Tibial nerve (tissue), 4 donors: Measurements from ENCODE around the gene PRRT1B. TPM values are rescaled to one million over a fixed set of nuclear protein-coding genes. Genes with fewer than 3 reads are reported as not detected.

Experiments
- DNase-seq, 2 donors: peaks; one replicate each; pipeline ENCODE4 v3.0.0-alpha.2; 2019; ENCODE audit warnings: low spot score in 2 of 2
- H3K27ac ChIP-seq, 4 donors: fragments of 200-600 bp; sonication (generic) in 3 of 4; one replicate each; pipeline ENCODE4 v1.5.1; 2017 to 2019; ENCODE audit warnings: mild to moderate bottlenecking in 1 of 4
- H3K27me3 ChIP-seq, 2 donors: fragments of 200-600 bp; sonication (generic) in 1 of 2; one replicate each; pipeline versions ENCODE4 v1.5.1 to v1.6.0; 2017 to 2019
- H3K36me3 ChIP-seq, 3 donors: fragments of 200-600 bp; sonication (generic); one replicate each; pipeline ENCODE4 v1.5.1; 2018 to 2019
- H3K4me1 ChIP-seq, 4 donors: fragments of 200-600 bp; sonication (generic) in 3 of 4; one replicate each; pipeline ENCODE4 v1.5.1; 2017 to 2019
- H3K4me3 ChIP-seq, 4 donors: fragments of 200-600 bp; sonication (generic) in 3 of 4; one replicate each; pipeline ENCODE4 v1.5.1; 2017 to 2019; ENCODE audit warnings: mild to moderate bottlenecking in 1 of 4, moderate library complexity in 1 of 4
- H3K9me3 ChIP-seq, 4 donors: fragments of 200-600 bp; sonication (generic) in 3 of 4; one replicate each; pipeline ENCODE4 v1.5.1; 2017 to 2019
- CTCF ChIP-seq, 5 experiments: fragments of 200-600 bp in 3 of 5; fragments of 450-650 bp in 2 of 5; sonication (generic) in 3 of 5; IDR thresholded peaks; one replicate each; pipeline ENCODE4 v1.5.1; 2016 to 2019; ENCODE audit warnings: antibody characterized with exemption in 5 of 5, mild to moderate bottlenecking in 3 of 5, moderate library complexity in 2 of 5
- EP300 ChIP-seq, 2 donors: sonication (generic); formaldehyde crosslinking; IDR thresholded peaks; one replicate each; pipeline ENCODE4 v1.6.1; 2017; ENCODE audit warnings: antibody characterized with exemption in 2 of 2, mild to moderate bottlenecking in 1 of 2
- POLR2A ChIP-seq, 2 donors: fragments of 450-650 bp; IDR thresholded peaks; one replicate each; pipeline ENCODE4 v1.6.1; 2017; ENCODE audit warnings: antibody characterized with exemption in 2 of 2, mild to moderate bottlenecking in 2 of 2, moderate library complexity in 2 of 2
- WGBS, 2 donors: methylation state at CpG; one replicate each; pipeline ENCODE4 v1.1.5; 2018; 5-methylcytosine and 5-hydroxymethylcytosine counted together
- total RNA-seq, 4 donors: library from RNA; depleted of rRNA; stranded (reverse); fragments of >200 nt; gene quantifications; one replicate each; pipeline ENCODE4 v1.1.0, GENCODE V29; 2016

PRRT1B gene
- total RNA-seq, 4 donors from 2014 or later: not detected

- Histone ChIP-seq H3K4me3 (no peak overlapping the region), H3K4me1 (peaks cover 4 to 36% (median 31%) of the 10 kb centered on the region in 4 donors), H3K27me3 (no peaks in the 10 kb centered on the region), H3K36me3 (peaks cover 4 to 54% (median 17%) of the 10 kb centered on the region in 3 donors), H3K27ac (no peak overlapping the region), H3K9me3 (no peaks in the 10 kb centered on the region)
- TF ChIP-seq CTCF (IDR thresholded peaks at IDR 0.05) (no peak), POLR2A (IDR thresholded peaks at IDR 0.05) (no peak), EP300 (IDR thresholded peaks at IDR 0.05) (no peak)
- DNase-seq: no peak
- 82 to 85% methylated on average over 9 of the region's 9 CpGs for WGBS, 2 donors
Measured at GRCh38 chr9:131605770-131606590, 60.7 kb downstream of the PRRT1B start.

GRCh38 chr9:131606896-131607567 is 61.7 kb downstream of the PRRT1B start:
- no peak overlapping the region for H3K4me3 ChIP-seq
- H3K9me3 ChIP-seq: no peaks in the 10 kb centered on the region
- 89 to 92% methylated on average over 13 of the region's 13 CpGs for WGBS, 2 donors
- H3K4me1 ChIP-seq: peaks cover 4 to 40% (median 32%) of the 10 kb centered on the region in 4 donors
- no peak overlapping the region for H3K27ac ChIP-seq
- peaks cover 2 to 46% (median 8%) of the 10 kb centered on the region in 3 donors for H3K36me3 ChIP-seq
- DNase-seq: no peak
- TF ChIP-seq EP300 (IDR thresholded peaks at IDR 0.05) (no peak), POLR2A (IDR thresholded peaks at IDR 0.05) (no peak), CTCF (IDR thresholded peaks at IDR 0.05) (no peak)
- no peaks in the 10 kb centered on the region for H3K27me3 ChIP-seq

GRCh38 chr9:131607591-131607990 is 62.3 kb downstream of the PRRT1B start:
- H3K4me1 ChIP-seq: peaks cover 4 to 40% (median 32%) of the 10 kb centered on the region in 4 donors
- H3K36me3 ChIP-seq: peaks cover 2 to 46% (median 4%) of the 10 kb centered on the region in 3 donors
- peak overlapping the region in 2 of 4 donors; percentile 65 to 77 for H3K27ac ChIP-seq

GRCh38 chr9:131608493-131609037 is 63.2 kb downstream of the PRRT1B start:
- no peaks in the 10 kb centered on the region for H3K9me3 ChIP-seq
- no peak for TF ChIP-seq EP300 (IDR thresholded peaks at IDR 0.05)
- no peak for TF ChIP-seq POLR2A (IDR thresholded peaks at IDR 0.05)
- no peak for TF ChIP-seq CTCF (IDR thresholded peaks at IDR 0.05)
- peak overlapping the region in 3 of 4 donors; percentile 65 to 80 (median 77) for H3K27ac ChIP-seq
- no peak overlapping the region for H3K4me3 ChIP-seq
- WGBS, 2 donors: 7 to 28% methylated on average over 12 of the region's 12 CpGs
- no peaks in the 10 kb centered on the region for H3K27me3 ChIP-seq
- peak; percentile 37 to 38 for DNase-seq
- peaks cover 0 to 46% (median 2%) of the 10 kb centered on the region in 3 donors for H3K36me3 ChIP-seq
- peaks cover 4 to 40% (median 32%) of the 10 kb centered on the region in 4 donors for H3K4me1 ChIP-seq

More at GRCh38 chr9:131607591-131607990, 62.3 kb downstream of the PRRT1B start:
- Histone ChIP-seq H3K9me3 (no peaks in the 10 kb centered on the region), H3K27me3 (no peaks in the 10 kb centered on the region), H3K4me3 (no peak overlapping the region)
- WGBS, 2 donors: 82 to 94% methylated on average over 8 of the region's 8 CpGs
- TF ChIP-seq POLR2A (IDR thresholded peaks at IDR 0.05): no peak
- no peak for TF ChIP-seq EP300 (IDR thresholded peaks at IDR 0.05)
- TF ChIP-seq CTCF (IDR thresholded peaks at IDR 0.05): no peak
- DNase-seq: no peak

Other genes starting within 250 kb of the PRRT1B start
- gene PRRC2B, start 151.4 kb upstream of the PRRT1B start, total RNA-seq: 100 to 1,000 TPM in 3 of 4 donors, 10 to 100 TPM in 1; 94.8 to 236 (median 174) TPM
- 10 to 100 TPM; 33.3 to 45.9 (median 38.0) TPM for gene POMT1, start 42.6 kb upstream of the PRRT1B start, total RNA-seq
- 10 to 100 TPM; 32.7 to 45.7 (median 41.8) TPM for gene UCK1, start 14.3 kb upstream of the PRRT1B start, total RNA-seq
- 10 to 100 TPM; 32.0 to 57.3 (median 38.9) TPM for gene RAPGEF1, start 194.6 kb downstream of the PRRT1B start, total RNA-seq